Measurements from ENCODE around the gene ANO1. TPM values are rescaled to one million over a fixed set of nuclear protein-coding genes. Genes with fewer than 3 reads are reported as not detected.
A peak's percentile ranks its signal among the peaks of the same experiment; 100 is the strongest.

ANO1 gene
- total and polyA plus RNA-seq, 2 of the 8 experiments (the other 6 are each of a cell fraction or from before 2014, with no cell fraction given): 4.7 to 5.0 TPM

DNA sequence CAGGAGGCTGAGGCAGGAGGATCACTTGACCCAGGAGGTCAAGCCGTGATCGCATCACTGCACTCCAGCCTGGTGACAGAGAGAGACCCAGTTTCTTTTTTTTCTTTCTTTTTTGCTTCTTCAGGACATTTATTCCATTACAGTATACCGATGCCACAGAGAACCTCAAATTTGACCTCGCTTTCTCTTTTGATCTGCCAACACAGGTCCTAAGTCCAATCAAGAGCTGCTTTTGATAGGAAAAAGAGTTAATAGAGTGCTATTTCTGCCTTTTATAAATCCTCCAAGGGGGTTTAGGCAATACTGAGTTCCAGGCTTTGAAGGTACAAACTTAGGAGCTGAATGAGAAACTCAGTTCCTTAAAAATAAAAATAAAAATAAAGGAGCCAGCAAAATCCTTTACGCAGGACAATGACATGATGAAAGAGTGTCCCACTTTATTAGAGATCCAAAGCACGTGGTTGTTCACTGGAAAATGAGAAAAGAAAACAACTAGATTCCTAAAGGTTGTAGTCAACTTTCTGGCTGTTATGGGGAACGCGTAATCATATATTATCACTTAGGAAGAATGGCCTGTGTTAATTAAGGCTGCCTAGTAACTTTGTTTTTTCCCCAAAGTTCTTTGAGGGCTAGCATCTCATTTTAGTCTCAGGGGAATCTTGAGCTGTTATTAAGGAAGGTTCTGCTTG lies 152.2 kb downstream of the ANO1 start:
- H3K27ac ChIP-seq (ENCODE audit: low read depth, low read length): no peak overlapping the region
- H2BK15ac ChIP-seq (ENCODE audit: low read length): 0 out of 2 replicates have a peak overlapping the region, but pooled peaks have one; percentile 53
- no peak overlapping the region for H3K4ac ChIP-seq (replicated peaks; ENCODE audit: insufficient read length, low read depth, low read length)
- no peaks in the 10 kb centered on the region for H4K20me1 ChIP-seq (replicated peaks in 1 of 2; ENCODE audit: control insufficient read depth in 1 of 2, insufficient read depth in 2 of 2, low read length in 2 of 2)
- H3K79me1 ChIP-seq (ENCODE audit: low read depth, low read length): no peaks in the 10 kb centered on the region; the same call in 1 of the 2 replicates
- CTCF ChIA-PET (ENCODE audit: partially characterized antibody): interaction anchor here (1.1 kb wide), 2 partner anchors 106 to 143 kb away, joined by 3 read pairs; no protein-coding TSS in a partner anchor
- H2AFZ ChIP-seq (ENCODE audit: low read length): no peak overlapping the region
- H3K18ac ChIP-seq (ENCODE audit: extremely low read depth, low read length): no peak overlapping the region
- no peaks in the 10 kb centered on the region for H3K36me3 ChIP-seq (ENCODE audit: control insufficient read depth in 2 of 4, insufficient read depth in 4 of 4, low read length in 3 of 4)
- no peak overlapping the region for H3K56ac ChIP-seq (replicated peaks; ENCODE audit: insufficient read length, low read depth, low read length)
- POLR2A ChIA-PET (ENCODE audit: partially characterized antibody): interaction anchor here (0.7 to 1.3 kb wide), 2 partner anchors 16 to 27 kb away, joined by 3 to 4 read pairs; partner anchors contain the start of gene FADD
- FAIRE-seq (no peak), DNase-seq (ENCODE audit: low read depth in 1 of 2, low spot score in 2 of 2) (no peak)
- TF ChIP-seq BRCA1 (IDR thresholded peaks at IDR 0.05; ENCODE audit: low read depth, low read length) (no peak), TEAD4 (IDR thresholded peaks at IDR 0.05; ENCODE audit: low read depth, low read length) (no peak), CEBPB (IDR thresholded peaks at IDR 0.05; ENCODE audit: low read depth, low read length) (no peak), HDAC6 (IDR thresholded peaks at IDR 0.05; ENCODE audit: low read depth, low read length) (no peak), TBP (IDR thresholded peaks at IDR 0.05; ENCODE audit: low read depth, low read length) (no peak), ATF3 (IDR thresholded peaks at IDR 0.05; ENCODE audit: insufficient read depth, low read depth, low read length) (no peak), SIN3A (conservative IDR thresholded peaks at IDR 0.05 in 1 of 2, IDR thresholded peaks at IDR 0.05 in 1 of 2; ENCODE audit: low read depth in 1 of 2, low read length in 2 of 2) (no peak)
- no peak overlapping the region for H4K5ac ChIP-seq (ENCODE audit: insufficient read length, low read depth, low read length)
- peaks cover 4 to 13% (median 10%) of the 10 kb centered on the region in 4 experiments for H3K4me1 ChIP-seq (replicated peaks in 1 of 4; ENCODE audit: control insufficient read depth in 3 of 4, insufficient read depth in 4 of 4, low read length in 3 of 4)
- H3K4me2 ChIP-seq (ENCODE audit: insufficient read depth in 1 of 2, low read depth in 2 of 2, low read length in 2 of 2): no peak overlapping the region
- 0 out of 2 replicates have a peak overlapping the region, but pooled peaks have one; percentile 18 for H2BK20ac ChIP-seq (ENCODE audit: low read length)
- H4K91ac ChIP-seq (replicated peaks; ENCODE audit: insufficient read length, low read length): no peak overlapping the region
- H2BK5ac ChIP-seq (ENCODE audit: low read depth, low read length): 0 out of 2 replicates have a peak overlapping the region, but pooled peaks have one; percentile 68
- H4K8ac ChIP-seq (ENCODE audit: extremely low read depth, insufficient read depth, low read length): no peak overlapping the region
- no peak overlapping the region for H2BK12ac ChIP-seq (ENCODE audit: low read depth, low read length)
- H2AK5ac ChIP-seq (ENCODE audit: low read depth, low read length): no peak overlapping the region; the same call in 1 of the 2 replicates
- no peak overlapping the region for H3K14ac ChIP-seq (ENCODE audit: insufficient read length)
- no peak overlapping the region for H3K23ac ChIP-seq (ENCODE audit: insufficient read length)
- no peaks in the 10 kb centered on the region for H3K9me3 ChIP-seq (ENCODE audit: insufficient read depth in 2 of 2, low read depth in 1 of 2, low read length in 1 of 2)
- no peaks in the 10 kb centered on the region for H3K79me2 ChIP-seq (ENCODE audit: control insufficient read depth in 1 of 2, insufficient read depth in 2 of 2, low read length in 2 of 2)
- H3K4me3 ChIP-seq (ENCODE audit: extremely low read depth in 1 of 4, insufficient read depth in 2 of 4, low read depth in 3 of 4, low read length in 4 of 4): no peak overlapping the region
- no peak overlapping the region for H3K9ac ChIP-seq (replicated peaks in 1 of 4; ENCODE audit: extremely low read depth in 1 of 4, low read depth in 3 of 4, low read length in 3 of 4)
- H3K27me3 ChIP-seq (replicated peaks in 1 of 4; ENCODE audit: control insufficient read depth in 3 of 4, extremely low read depth in 1 of 4, insufficient read depth in 3 of 4, low read length in 3 of 4): no peaks in the 10 kb centered on the region
- WGBS, 2 experiments (ENCODE audit: extremely low coverage in 1 of 2, insufficient coverage in 1 of 2, insufficient read length in 1 of 2, insufficient replicate concordance in 2 of 2, low coverage in 1 of 2, low lambda C conversion rate in 2 of 2, missing lambda C conversion rate in 1 of 2): 96% methylated on average over 8 of the region's 8 CpGs; no CpG with 5 or more reads in 1 of the 2 experiments
- no peak overlapping the region for H2BK120ac ChIP-seq (replicated peaks; ENCODE audit: low read depth, low read length)
- H3K23me2 ChIP-seq (ENCODE audit: low read depth, low read length): no peaks in the 10 kb centered on the region
